HG02610 (cell line): ENCODE results near the gene PCCA.

Source experiments
- ATAC-seq: cut with Tn5 transposase; IDR thresholded peaks from one replicate; pipeline ENCODE4 v1.9.1; 2021; ENCODE audit warnings: mild to moderate bottlenecking, moderate library complexity; ENCODE audit not compliant: unreplicated experiment

Gene PCCA

GRCh38 chr13:100497389-100497788 lies 408.5 kb downstream of the PCCA start:
- no peak for ATAC-seq

- no peak for ATAC-seq
Measured at GRCh38 chr13:100502446-100502845, 413.6 kb downstream of the PCCA start.

- no peak for ATAC-seq
Measured at GRCh38 chr13:100503622-100504021, 414.7 kb downstream of the PCCA start.

- ATAC-seq: no peak
Measured at GRCh38 chr13:100506154-100506553, 417.3 kb downstream of the PCCA start.

DNA sequence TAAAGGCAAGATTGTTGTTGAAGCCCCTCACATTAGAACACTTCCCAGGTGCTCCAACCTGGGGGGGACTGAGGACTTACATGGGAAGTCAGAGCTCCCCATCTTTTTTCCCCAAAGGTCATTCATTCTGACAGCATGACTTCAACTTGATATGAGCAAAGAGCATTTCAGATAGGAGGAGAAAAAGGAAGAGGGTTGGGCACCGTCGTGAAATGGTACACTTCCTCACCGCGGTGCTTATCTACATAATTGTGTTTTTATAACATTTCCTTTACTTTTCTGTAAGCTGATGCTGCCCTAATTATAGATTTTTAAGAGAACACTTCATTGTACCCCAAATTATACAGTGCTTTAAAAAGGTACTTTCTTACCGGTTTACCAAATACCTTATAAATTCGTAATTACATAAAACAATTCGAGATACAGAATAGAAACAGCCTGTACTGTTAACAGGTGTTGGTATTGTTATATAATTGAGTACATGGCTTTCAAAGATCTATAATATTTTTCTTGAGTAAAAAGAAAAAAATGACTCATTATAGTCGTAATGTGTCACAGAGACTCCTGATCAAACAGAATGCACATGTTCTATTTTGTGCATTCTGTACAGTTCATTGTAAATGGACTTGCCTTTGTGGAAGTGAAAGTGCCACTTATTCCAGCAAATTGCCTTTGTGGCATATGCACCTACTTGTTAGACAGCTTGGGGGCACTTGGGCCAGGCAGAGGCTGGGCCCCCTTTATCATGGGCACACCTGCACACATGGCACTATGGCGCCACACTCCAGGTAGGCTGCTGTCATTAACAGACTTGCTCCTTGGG lies 417.9 kb downstream of the PCCA start:
- peak; percentile 51 for ATAC-seq

- ATAC-seq: no peak
Measured at GRCh38 chr13:100508455-100508854, 419.6 kb downstream of the PCCA start.

DNA sequence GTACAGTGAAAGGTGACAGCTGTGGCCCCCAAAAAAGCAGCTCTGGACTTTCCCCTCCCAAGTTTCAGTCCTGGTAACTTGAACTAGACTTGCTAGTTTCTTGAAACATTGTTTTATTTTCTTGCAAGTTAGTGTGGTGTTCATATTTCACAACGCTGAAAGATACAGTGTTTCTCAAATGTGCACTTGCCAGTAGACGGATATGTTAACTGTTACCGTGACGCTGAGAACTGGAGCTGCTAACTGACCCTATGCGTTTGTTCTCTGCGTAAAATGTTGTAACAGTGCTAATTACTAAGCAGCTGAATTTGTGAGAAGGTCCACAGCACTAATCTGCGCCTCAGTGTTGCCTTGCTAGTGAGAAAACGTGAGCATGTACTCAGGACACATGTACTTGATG lies 420.1 kb downstream of the PCCA start:
- no peak for ATAC-seq

DNA sequence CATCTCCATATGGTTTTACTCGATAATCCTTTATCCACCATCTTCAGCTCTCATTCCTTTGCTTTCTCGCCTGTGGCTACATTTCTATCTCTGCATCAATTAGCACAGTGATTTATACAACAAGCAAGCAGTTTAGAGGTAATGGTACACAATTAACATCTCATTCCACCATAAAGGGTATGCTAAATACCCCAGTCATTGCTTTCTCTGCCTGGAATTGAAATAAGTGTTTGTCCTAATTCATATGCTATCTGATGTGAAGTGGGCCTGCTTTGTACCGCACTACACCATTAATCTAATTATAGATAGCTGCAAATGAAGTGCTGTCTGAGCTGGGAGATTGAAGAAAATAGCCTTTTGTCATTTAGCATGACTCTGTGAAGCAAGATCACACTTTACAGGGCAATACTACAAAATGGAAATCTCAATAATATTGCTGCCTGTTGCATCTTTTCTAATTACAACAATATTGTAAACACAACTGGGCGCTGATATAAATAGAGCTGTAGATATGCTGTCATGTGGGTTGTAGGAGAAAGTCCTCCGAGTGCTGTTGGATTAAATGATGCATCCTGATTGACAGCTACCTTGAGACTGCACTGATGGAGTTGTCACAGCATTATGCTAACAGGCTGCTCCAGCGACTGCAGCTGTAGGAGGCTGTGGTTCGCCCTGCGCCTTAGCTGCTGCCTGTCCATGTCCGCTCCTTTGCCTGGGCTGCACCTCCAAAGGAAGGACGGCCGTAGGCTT lies 421.5 kb downstream of the PCCA start:
- ATAC-seq: no peak

GRCh38 chr13:100511466-100511865 lies 422.6 kb downstream of the PCCA start:
- ATAC-seq: no peak

GRCh38 chr13:100512422-100512821 lies 423.5 kb downstream of the PCCA start:
- no peak for ATAC-seq

GRCh38 chr13:100513171-100513570 lies 424.3 kb downstream of the PCCA start:
- no peak for ATAC-seq

DNA sequence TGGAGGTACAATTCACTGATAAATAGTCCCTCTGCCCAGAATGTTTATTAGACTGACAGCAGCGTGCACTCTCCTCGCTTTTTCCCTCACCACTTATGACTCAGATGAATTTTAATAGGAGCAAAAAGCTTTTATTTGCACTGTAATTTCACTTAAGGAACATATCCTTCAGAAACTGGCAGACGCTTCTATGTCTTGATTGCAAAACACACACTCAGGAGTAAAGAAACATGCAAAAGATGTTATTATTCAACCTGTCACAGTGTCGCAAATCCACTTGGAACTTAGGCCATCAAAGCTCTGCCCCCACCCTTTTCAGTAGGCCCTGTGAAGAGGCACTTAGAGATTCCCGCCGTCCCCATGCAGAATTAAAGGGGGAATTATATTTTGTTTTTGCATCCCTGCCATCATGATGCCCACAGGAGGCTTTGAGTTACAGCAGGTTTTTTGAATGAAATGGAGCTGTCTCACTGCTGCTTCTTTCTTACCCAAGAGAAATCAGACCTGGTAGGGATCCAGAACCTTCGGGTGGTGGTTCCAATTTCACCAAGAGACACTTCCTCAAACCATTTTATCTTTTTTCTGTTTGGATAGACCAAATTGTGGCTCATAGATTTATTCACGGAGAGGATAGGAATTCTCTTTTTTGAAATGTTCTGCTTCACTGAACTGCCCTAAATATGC lies 425.2 kb downstream of the PCCA start:
- no peak for ATAC-seq

- ATAC-seq: peak; percentile 91
Measured at GRCh38 chr13:100514788-100515409, 426.0 kb downstream of the PCCA start.

DNA sequence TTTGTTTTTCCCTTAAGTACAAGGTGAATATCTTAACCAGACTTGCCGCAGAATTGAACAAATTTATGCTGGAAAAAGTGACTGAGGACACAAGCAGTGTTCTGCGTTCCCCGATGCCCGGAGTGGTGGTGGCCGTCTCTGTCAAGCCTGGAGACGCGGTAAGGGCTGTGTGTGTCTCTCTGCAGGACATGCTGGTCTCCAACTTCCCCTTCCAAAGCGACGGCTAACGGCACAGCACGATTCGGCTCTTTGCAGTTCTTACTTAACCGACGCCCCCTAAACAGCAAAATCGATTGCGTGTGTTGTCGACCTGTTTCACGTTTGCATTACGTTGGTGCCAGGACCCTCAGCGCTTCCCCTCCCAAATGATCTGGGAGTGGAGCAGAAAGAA lies 426.5 kb downstream of the PCCA start:
- ATAC-seq: no peak

GRCh38 chr13:100517135-100517534 lies 428.2 kb downstream of the PCCA start:
- ATAC-seq: no peak

- no peak for ATAC-seq
Measured at GRCh38 chr13:100517728-100518127, 428.8 kb downstream of the PCCA start.

- ATAC-seq: no peak
Measured at GRCh38 chr13:100518394-100519062, 429.6 kb downstream of the PCCA start.

DNA sequence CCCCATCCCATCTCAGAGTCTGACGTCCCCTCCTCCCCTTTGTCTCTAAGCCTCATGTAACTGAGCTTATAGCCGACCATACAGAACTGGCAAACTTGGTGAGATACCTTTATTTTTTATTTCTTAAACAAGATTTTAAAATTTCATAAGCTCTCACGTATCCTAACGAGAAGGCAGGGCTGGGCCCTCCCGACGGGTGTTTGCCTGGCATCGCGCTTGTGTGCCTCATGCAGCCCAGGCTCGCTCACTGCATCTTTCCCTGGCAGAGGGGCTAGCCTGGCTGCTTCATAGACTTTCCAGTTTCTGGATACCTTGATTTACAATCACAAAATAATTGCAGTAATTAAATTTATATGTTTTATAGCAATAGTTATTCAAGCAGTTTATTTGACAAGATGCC lies 430.7 kb downstream of the PCCA start:
- ATAC-seq: no peak

- ATAC-seq: no peak
Measured at GRCh38 chr13:100520936-100521850, 432.3 kb downstream of the PCCA start.
